ENCODE data around the gene NPY5R. TPM values are rescaled to one million over a fixed set of nuclear protein-coding genes. Genes with fewer than 3 reads are reported as not detected.

The NPY5R gene
- total and polyA plus RNA-seq, 2 of the 4 experiments (the other 2 are of a cell fraction): not detected

DNA sequence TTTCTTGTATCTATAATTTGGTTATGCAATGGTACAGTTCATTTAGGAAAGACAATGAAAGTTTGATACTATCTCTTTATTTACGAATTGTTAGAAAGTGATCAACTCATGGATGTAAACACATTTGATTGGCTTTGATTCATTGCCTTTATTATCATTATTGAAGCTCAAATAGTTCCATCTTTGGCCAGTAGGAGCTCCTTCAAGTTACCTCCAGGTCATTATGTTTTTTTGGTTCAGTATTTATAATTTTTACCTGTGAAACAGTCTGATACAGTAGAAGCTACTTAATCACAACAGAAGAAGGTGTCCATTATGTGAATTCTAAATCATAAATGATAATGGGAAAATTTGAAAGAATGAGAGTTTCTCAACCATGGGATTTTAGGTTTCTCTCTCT, 12.4 kb downstream of the NPY5R start:
- H3K18ac ChIP-seq (ENCODE audit: low read depth, low read length): no peak overlapping the region
- WGBS, 2 experiments (ENCODE audit: extremely low coverage in 2 of 2, insufficient read length in 1 of 2): no CpG with 5 or more reads among the region's 1 CpG

More for the DNA sequence above, 12.4 kb downstream of the NPY5R start:
- Histone ChIP-seq H4K91ac (ENCODE audit: insufficient read depth, low read depth, low read length) (no peak overlapping the region), H4K8ac (ENCODE audit: low read depth in 2 of 2, low read length in 2 of 2) (no peak overlapping the region), H3K9me3 (ENCODE audit: control insufficient read depth, insufficient read depth, low read length) (no peaks in the 10 kb centered on the region), H3K9ac (ENCODE audit: low read depth, low read length) (no peak overlapping the region), H4K20me1 (ENCODE audit: insufficient read depth, low read length) (no peaks in the 10 kb centered on the region), H3K27me3 (ENCODE audit: control insufficient read depth, insufficient read depth, low read length) (no peaks in the 10 kb centered on the region), H4K5ac (ENCODE audit: low read depth, low read length) (no peak overlapping the region), H3K4me2 (ENCODE audit: low read depth, low read length) (no peak overlapping the region), H2AFZ (replicated peaks; ENCODE audit: low read length, poor library complexity) (no peak overlapping the region), H3K4me3 (ENCODE audit: insufficient read depth, low read depth, low read length) (no peak overlapping the region), H2AK5ac (ENCODE audit: low read depth, low read length) (no peak overlapping the region), H3K9me1 (ENCODE audit: insufficient read depth, low read length) (no peaks in the 10 kb centered on the region), H3K27ac (ENCODE audit: insufficient read depth, low read length) (no peak overlapping the region), H2BK15ac (ENCODE audit: low read depth, low read length) (no peak overlapping the region), H3K14ac (replicated peaks; ENCODE audit: low read depth, low read length) (no peak overlapping the region), H2BK5ac (ENCODE audit: low read depth, low read length, poor library complexity, severe bottlenecking) (no peak overlapping the region), H3K23ac (ENCODE audit: low read depth, low read length) (no peak overlapping the region), H2BK20ac (ENCODE audit: low read depth, low read length) (no peak overlapping the region), H3K4me1 (ENCODE audit: control insufficient read depth, insufficient read depth, low read length) (no peaks in the 10 kb centered on the region), H3K56ac (ENCODE audit: extremely low read depth, insufficient read depth, low read length) (no peak overlapping the region), H3K36me3 (ENCODE audit: control insufficient read depth, insufficient read depth, low read length) (no peaks in the 10 kb centered on the region), H3K4ac (ENCODE audit: low read depth, low read length) (no peak overlapping the region), H2BK120ac (ENCODE audit: low read depth, low read length) (no peak overlapping the region), H3K79me1 (ENCODE audit: low read depth in 1 of 2, low read length in 2 of 2) (no peaks in the 10 kb centered on the region), H2AK9ac (replicated peaks; ENCODE audit: low read depth, low read length, poor library complexity) (no peak overlapping the region)
- TF ChIP-seq MAFK (IDR thresholded peaks at IDR 0.05; ENCODE audit: low read depth, low read length) (no peak), NFE2L2 (IDR thresholded peaks at IDR 0.05; ENCODE audit: low read depth, low read length) (no peak), MXI1 (IDR thresholded peaks at IDR 0.05; ENCODE audit: borderline replicate concordance, low read depth, low read length) (no peak), POLR2A (IDR thresholded peaks at IDR 0.05; ENCODE audit: low read depth, low read length) (no peak), BHLHE40 (IDR thresholded peaks at IDR 0.05; ENCODE audit: low read depth, low read length) (no peak), RAD21 (IDR thresholded peaks at IDR 0.05; ENCODE audit: low read length) (no peak), RCOR1 (IDR thresholded peaks at IDR 0.05; ENCODE audit: insufficient replicate concordance, low read length) (no peak), CHD1 (IDR thresholded peaks at IDR 0.05; ENCODE audit: low read depth, low read length) (no peak)
- TF ChIP-seq, protein P1, sequence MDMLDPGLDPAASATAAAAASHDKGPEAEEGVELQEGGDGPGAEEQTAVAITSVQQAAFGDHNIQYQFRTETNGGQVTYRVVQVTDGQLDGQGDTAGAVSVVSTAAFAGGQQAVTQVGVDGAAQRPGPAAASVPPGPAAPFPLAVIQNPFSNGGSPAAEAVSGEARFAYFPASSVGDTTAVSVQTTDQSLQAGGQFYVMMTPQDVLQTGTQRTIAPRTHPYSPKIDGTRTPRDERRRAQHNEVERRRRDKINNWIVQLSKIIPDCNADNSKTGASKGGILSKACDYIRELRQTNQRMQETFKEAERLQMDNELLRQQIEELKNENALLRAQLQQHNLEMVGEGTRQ (IDR thresholded peaks at IDR 0.05; ENCODE audit: low read depth, low read length): no peak
- ChIA-PET CTCF (interaction anchor here (0.7 to 0.9 kb wide), 2 partner anchors 11 to 639 kb away, joined by 3 read pairs; no protein-coding TSS in a partner anchor), POLR2A (ENCODE audit: unreplicated experiment) (no interaction called here)
- in situ Hi-C loops (cut with MboI; ENCODE audit: low sequenced_read_pairs): no loop called here
- no TSS peak for BruUV-seq (replicated peaks)
- DNase-seq: no peak
- intact Hi-C loops (cut with micrococcal nuclease): no loop called here
- dilution Hi-C loops (cut with HindIII; ENCODE audit: low sequenced_read_pairs, unreplicated experiment): no loop called here
- no peak for ATAC-seq (ENCODE audit: low read depth)

All from IMR-90 (cell line).